GM20000 (cell line): ENCODE measurements around the gene PLEKHM3.
A peak's percentile ranks its signal among the peaks of the same experiment; 100 is the strongest.

Experiments
- DNase-seq: peaks from one replicate; pipeline ENCODE4 v3.0.0; 2012; ENCODE audit warnings: low spot score
- CTCF ChIP-seq: IDR thresholded peaks from 2 replicates; pipeline ENCODE4 v1.5.1; 2012; ENCODE audit warnings: mild to moderate bottlenecking, control low read depth; ENCODE audit errors: extremely low read depth, missing control alignments

Gene PLEKHM3

DNA sequence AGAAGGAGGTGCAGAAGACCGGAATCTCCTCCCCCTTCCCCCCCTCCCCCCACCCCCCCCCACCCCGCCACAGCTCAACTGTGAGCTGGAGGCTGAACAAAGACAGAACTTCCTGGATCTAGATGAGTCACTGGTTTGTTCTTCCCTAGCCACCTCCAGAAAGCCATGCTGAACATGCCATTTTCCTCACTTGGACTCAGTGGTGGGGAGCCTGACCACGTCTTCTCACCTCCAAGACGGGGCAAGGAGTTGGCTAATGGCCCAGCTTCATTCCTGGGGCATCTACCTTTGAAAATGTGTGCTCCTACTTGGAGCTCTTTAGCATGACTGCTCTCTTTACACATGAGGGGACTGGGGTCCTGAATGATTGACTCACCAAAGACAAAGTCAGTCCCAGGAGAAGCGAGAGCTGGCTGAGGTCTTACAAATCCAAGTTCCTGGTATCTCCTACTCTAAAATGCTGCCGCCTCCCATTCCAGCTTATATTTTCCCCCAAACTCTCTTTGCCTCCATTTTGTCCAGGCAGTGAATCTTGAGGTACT is 233.0 kb downstream of the PLEKHM3 start:
- peak; percentile 25 for DNase-seq
- TF ChIP-seq CTCF, result no peak

DNA sequence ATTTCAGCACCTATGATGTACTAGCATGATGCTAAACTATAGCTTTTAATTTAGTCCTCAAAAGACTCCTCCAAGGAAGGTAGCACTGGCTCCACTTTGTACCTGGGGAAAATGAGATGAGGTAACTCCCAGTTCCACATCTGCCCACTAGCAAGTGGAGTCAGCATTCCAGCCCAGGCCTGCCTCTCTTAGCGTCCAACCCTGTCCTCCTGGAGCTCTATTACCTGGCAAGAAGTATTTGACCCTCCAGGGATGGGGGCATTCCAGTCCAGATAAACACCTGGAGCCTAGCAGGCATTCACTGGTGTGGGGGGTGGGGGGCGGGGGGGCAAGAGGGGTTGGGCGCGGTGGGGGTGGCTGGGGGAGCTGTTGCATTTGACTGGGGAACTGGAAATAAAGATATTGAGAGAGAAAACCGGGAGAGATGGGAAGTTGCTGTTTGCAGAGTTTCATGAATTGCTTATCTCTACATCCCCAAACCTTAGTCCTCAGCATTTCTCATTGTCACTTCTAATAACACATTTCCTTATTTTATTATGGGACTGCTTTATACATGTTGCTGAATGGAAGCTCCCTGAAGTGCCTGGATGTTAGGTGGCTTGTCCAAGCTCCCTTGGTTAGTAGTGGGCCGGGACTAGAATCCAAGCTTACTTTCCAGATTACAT is 233.6 kb downstream of the PLEKHM3 start:
- no peak for TF ChIP-seq CTCF
- no peak for DNase-seq

DNA sequence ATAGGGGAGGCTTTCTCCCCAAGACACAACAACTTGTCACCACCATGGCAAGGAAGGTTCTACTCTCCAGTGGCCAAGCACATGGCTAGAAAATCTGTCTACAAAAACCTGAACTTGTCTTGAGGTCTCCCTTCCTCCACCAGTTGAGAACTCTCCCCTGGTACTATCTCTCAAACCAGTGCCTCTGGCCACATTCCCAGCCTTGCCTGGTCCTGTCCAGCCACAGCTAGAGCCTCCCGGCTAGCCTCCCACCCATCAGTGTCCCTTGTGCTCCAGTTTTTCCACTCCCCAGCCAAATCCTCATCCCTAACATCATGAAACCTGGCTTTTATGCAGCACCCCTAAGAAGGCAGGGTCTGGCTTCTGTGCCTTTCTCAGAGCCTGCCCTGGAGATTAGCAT is 234.4 kb downstream of the PLEKHM3 start:
- TF ChIP-seq CTCF, result no peak
- DNase-seq, result no peak

DNA sequence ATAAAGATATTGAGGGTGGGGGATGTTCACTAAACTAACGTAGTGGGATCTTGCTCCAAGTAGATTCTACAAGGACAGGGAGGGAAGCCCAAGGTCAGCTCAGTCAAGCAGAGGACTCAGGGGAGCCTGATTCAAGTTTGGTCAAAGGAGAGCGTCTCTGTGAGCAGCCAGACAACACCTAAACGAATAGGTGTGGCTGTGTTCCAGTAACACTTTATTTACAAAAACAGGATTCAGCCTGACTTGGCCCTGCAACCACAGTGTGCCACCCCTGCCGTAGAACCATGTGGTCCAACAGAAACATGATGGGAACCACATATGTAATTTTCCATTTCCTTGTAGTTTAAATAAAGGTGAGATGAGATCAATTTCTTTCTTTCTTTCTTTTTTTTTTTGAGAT is 237.5 kb downstream of the PLEKHM3 start:
- no peak for DNase-seq
- TF ChIP-seq CTCF, result no peak

GRCh38 chr2:207787017-207787416 is 238.3 kb downstream of the PLEKHM3 start:
- TF ChIP-seq CTCF, result no peak
- no peak for DNase-seq

DNA sequence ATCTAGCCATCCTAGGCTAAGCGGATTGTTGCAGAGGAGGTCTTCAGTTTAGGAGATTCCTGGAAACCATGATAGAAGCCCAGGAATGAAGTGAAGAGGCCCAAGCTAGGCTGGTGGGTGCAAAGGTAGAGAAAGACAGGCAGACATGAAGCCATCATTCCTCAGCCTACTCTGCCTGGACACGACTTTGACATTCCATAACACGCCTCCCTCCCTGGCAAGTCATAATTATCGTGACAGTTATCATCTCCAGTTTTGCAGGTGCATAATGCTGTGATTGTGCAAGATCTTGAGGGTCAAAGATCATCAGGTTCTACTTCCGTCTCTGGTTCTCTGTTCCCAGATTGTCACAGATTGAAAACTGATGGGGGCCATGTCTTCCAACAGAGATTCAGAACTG is 240.4 kb downstream of the PLEKHM3 start:
- no peak for DNase-seq

DNA sequence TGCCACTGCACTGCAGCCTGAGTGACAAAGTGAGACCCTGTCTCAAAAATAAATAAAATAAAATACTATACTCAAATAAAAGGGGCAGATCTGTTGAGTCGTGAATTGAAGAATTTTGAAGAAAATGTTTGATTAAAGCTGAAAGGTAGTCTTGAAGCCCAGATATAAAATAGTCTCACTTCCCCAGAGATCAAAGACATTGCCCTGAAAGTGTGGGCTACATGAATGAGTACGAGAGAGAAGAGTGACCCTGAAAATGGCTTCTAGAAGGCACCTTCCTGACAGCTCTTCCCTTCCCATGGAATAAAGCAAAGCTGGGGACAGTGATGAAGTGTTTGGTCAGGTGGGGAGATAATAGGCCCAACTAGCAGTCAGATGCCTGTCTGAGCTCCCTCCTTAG is 241.8 kb downstream of the PLEKHM3 start:
- no peak for TF ChIP-seq CTCF
- no peak for DNase-seq

More for the DNA sequence above, 240.4 kb downstream of the PLEKHM3 start:
- TF ChIP-seq CTCF, result no peak
